C4-2B (cell line): Measurements from ENCODE around the gene ZNF587.

ENCODE experiments used
- H3K27ac ChIP-seq: fragments of 450-650 bp; 2 replicates; pipeline ENCODE4 v1.5.1; 2017
- ZFX ChIP-seq: fragments of 450-650 bp; IDR thresholded peaks from 2 replicates; pipeline ENCODE4 v1.6.1; 2017
- TF ChIP-seq, protein P1 (sequence below): fragments of 450-650 bp; conservative IDR thresholded peaks from 2 replicates; pipeline ENCODE4 v1.5.1; 2017; ENCODE audit warnings: mild to moderate bottlenecking

The ZNF587 gene

DNA sequence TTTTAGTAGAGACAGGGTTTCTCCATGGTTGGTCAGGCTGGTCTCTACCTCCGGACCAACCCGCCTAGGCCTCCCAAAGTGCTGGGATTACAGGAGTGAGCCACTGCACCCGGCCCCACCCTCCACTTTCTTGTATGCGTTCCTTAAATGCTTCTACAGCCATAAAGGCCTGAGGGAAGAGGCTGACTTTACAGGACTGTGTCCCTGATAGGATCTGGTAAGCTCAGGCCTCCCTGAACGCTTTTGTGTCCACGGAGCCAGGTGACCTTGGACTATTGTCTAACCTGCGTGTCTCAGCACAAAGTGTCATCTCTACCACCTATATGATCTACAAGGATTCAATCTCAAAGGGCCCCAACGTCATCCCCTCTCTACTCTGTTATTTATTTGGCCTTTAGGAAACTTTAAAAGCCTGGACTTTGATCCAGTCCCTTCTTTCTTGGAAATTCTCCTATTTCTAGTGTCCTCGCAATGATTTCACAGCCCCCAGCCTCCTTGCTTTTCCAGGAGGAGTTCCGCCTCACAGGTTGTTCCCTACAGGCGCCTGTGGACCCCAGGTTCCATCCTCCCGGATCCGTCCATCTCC is 35.6 kb upstream of the ZNF587 start:
- TF ChIP-seq, protein P1, sequence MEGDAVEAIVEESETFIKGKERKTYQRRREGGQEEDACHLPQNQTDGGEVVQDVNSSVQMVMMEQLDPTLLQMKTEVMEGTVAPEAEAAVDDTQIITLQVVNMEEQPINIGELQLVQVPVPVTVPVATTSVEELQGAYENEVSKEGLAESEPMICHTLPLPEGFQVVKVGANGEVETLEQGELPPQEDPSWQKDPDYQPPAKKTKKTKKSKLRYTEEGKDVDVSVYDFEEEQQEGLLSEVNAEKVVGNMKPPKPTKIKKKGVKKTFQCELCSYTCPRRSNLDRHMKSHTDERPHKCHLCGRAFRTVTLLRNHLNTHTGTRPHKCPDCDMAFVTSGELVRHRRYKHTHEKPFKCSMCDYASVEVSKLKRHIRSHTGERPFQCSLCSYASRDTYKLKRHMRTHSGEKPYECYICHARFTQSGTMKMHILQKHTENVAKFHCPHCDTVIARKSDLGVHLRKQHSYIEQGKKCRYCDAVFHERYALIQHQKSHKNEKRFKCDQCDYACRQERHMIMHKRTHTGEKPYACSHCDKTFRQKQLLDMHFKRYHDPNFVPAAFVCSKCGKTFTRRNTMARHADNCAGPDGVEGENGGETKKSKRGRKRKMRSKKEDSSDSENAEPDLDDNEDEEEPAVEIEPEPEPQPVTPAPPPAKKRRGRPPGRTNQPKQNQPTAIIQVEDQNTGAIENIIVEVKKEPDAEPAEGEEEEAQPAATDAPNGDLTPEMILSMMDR, result no peak
- no peak for TF ChIP-seq ZFX

DNA sequence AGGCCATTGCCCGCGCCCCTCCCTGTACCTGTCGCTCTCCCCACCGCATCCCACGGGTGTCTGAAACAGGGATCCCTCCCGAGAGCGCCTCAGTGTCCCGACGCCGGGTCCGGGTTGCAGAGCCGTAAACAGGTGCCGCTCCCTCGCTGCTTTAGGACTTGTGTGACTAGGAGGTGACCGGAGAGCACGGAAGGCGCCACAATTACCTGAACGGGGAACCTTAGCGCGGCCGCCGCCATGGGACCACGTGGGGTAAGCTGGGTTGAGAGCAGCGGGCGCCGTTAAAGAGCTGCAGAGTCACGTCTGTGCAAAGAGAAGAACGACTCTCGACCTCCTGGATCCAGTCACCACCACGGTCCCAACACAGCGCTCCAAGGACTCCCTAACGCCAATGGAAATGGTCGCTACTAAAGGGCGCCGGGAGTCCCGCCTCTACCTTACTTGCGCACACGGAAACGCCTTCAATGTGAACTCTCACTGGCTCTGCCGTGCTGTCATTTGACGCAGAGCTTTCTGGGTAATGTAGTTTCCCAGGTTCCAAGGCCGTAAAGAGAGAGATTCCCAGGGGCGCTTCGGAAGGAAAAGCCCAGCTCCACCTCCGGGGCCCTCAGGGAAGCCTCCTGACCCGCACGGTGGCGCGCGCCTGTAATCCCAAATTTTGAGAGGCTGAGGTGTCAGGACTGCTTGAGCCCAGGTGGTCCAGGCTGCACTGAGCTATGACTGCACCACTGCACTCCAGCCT is 35.0 kb upstream of the ZNF587 start, which contains the start of gene ZNF552:
ZNF552 (minus strand) TSS at position 409 of the 742 bp plus-strand sequence; CDS start at position 239, 170 bp downstream.
- TF ChIP-seq, protein P1, result no peak
- TF ChIP-seq ZFX, result no peak
- H3K27ac ChIP-seq, result peak within 1 kb of the TSS; percentile 81

More for the DNA sequence above, 35.6 kb upstream of the ZNF587 start:
- peak overlapping the region; percentile 81 for H3K27ac ChIP-seq

DNA sequence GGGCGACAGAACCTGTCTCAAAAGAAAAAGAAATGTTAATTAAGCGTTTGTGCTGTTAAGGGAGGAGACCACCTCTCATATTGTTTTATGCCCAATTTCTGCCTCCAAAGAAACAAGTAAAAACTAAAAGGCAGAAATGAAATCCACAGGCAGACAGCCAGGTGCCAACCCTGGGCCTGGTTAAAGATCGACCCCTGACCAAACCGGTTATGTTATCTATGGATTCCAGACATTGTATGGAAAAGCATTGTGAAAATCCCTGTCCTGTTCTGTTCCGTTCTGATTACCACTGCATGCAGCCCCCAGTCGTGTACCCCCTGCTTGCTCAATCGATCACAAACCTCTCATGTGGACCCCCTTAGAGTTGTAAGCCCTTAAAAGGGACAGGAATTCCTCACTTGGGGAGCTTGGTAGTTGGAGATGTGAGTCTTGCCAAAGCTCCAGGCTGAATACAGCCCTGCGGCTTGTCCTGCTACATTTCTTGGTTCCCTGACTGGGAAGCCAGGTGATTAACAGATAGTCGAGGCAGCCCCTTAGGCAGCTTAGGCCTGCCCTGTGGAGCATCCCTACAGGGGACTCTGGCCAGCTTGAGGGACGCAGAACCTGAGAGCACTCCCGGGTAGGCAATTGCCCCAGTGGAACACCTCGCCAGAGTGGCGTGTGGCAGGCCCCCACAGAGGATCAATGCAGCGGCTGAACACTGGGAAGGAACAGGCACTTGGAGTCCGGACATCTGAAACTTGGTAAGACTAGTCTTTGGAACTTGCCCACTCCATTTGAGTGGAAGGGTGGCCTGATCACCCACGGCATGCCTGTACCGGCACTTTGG is 34.2 kb upstream of the ZNF587 start:
- H3K27ac ChIP-seq, result peak overlapping the region; percentile 81
- no peak for TF ChIP-seq ZFX
- TF ChIP-seq, protein P1, result no peak

DNA sequence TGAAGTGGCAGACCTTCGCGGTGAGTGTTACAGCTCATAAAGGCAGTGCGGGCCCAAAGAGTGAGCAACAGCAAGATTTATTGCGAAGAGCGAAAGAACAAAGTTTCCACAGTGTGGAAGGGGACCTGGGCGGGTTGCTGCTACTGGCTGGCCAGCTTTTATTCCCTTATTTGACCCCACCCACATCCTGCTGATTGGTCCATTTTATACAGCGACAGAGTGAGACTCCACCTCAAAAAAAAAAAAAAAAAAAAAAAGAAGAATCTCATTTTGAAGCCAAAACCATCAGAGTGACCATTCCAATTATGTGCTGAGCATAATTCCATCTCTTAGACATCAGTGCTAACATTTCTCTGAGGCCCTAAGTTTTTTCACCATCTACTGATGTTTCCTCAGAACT is 33.0 kb upstream of the ZNF587 start:
- no peak overlapping the region for H3K27ac ChIP-seq
- TF ChIP-seq, protein P1, result no peak
- no peak for TF ChIP-seq ZFX

DNA sequence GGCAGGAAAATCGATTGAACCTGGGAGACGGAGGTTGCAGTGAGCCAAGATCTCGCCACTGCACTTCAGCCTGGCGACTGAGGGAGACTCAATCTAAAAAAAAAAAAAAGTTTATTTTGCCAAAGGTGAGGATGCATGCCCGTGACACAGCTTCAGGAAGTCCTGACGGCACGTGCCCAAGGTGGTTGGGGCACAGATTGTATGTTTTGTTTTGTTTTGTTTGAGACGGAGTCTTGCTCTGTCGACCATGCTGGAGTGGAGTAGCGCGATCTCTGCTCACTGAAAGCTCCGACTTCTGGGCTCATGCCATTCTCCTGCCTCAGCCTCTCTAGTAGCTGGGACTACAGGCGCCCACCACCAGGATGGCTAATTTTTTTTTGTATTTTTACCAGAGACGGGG is 31.7 kb upstream of the ZNF587 start:
- no peak for TF ChIP-seq ZFX
- TF ChIP-seq, protein P1, result no peak
- no peak overlapping the region for H3K27ac ChIP-seq

DNA sequence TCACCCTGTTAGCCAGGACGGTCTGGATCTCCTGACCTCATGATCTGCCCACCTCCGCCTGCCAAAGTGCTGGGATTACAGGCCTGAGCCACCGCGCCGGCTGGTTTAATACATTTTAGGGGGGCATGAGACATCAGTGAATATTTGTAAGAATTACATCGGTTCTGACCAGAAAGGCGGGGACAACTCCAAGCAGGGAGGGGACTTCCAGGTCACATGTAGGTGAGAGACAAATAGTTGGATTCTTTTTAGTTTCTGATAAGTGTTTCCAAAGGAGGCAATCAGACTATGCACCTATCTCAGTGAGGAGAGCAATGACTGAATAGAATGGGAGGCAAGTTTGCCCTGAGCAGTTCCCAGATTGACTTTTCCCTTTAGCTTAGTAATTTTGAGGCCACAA is 31.3 kb upstream of the ZNF587 start:
- no peak overlapping the region for H3K27ac ChIP-seq
- no peak for TF ChIP-seq ZFX
- TF ChIP-seq, protein P1, result no peak
